ENCODE results near the gene MEGF8.

The MEGF8 gene

DNA sequence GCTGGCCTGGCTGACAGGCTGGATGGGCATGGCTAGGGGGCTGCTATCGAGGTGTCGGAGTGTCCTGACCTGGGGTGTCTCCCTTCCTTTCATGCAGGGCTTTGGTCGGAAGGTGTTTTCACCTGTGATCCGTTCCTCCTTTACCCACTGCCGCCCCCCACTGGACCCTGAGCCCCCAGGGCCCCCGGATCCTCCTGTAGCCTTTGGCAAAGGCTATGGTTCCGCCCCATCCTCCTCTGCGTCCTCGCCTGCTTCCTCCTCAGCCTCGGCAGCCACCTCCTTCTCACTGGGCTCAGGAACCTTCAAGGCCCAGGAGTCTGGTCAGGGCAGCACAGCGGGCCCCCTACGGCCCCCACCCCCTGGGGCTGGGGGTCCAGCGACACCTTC lies 35.3 kb upstream of the MEGF8 start:
- Mint-ChIP-seq H3K36me3 (ENCODE audit: low read depth) (peaks cover 85% of the 10 kb centered on the region), H3K9me3 (no peaks in the 10 kb centered on the region), H3K27ac (no peak overlapping the region), H3K27me3 (no peaks in the 10 kb centered on the region), H3K4me3 (no peak overlapping the region), H3K4me1 (ENCODE audit: low read depth) (peaks cover 37% of the 10 kb centered on the region)
- intact Hi-C loops (cut with micrococcal nuclease), result loop anchor here (10.0 kb wide), 1 partner anchor 185 kb away; no protein-coding TSS in a partner anchor

DNA sequence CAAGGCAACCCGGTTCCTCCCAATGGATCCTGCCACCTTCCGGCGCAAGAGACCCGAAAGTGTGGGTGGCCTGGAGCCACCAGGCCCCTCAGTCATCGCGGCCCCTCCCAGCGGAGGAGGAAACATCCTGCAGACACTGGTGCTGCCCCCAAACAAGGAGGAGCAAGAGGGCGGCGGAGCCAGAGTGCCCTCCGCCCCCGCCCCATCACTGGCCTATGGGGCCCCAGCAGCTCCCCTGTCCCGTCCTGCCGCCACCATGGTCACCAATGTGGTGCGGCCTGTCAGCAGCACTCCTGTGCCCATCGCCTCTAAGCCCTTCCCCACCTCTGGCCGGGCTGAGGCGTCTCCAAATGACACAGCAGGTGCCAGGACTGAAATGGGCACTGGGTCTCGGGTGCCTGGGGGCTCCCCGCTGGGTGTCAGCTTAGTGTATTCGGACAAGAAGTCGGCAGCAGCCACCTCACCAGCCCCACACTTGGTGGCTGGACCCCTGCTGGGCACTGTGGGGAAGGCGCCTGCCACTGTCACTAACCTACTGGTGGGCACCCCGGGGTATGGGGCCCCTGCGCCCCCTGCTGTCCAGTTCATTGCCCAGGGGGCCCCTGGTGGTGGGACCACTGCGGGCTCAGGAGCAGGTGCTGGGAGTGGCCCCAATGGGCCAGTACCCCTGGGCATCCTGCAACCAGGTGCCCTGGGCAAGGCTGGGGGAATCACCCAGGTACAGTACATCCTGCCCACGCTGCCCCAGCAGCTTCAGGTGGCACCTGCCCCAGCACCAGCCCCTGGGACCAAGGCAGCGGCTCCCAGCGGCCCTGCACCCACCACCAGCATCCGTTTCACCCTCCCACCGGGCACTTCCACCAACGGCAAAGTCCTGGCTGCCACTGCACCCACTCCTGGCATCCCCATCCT lies 34.7 kb upstream of the MEGF8 start:
- Mint-ChIP-seq H3K27ac (no peak overlapping the region), H3K4me3 (no peak overlapping the region), H3K27me3 (no peaks in the 10 kb centered on the region), H3K36me3 (ENCODE audit: low read depth) (peaks cover 89% of the 10 kb centered on the region), H3K9me3 (no peaks in the 10 kb centered on the region), H3K4me1 (ENCODE audit: low read depth) (peaks cover 30% of the 10 kb centered on the region)
- intact Hi-C loops (cut with micrococcal nuclease), result loop anchor here (10.0 kb wide), 1 partner anchor 186 kb away; no protein-coding TSS in a partner anchor

DNA sequence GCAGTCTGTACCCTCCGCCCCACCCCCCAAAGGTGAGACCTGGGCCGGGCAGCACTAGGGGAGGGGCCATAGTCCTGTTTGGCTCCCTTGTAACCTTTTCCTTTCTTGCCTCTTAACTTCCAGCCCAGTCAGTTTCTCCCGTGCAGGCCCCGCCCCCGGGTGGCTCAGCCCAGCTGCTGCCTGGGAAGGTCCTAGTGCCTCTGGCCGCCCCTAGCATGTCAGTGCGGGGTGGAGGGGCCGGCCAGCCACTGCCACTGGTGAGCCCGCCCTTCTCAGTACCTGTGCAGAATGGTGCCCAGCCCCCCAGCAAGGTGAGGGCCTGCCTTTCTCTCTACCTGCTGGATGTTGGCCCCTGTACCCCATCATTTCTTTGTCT lies 34.0 kb upstream of the MEGF8 start:
- no peak overlapping the region for H3K4me3 Mint-ChIP-seq
- H3K27me3 Mint-ChIP-seq, result no peaks in the 10 kb centered on the region
- H3K9me3 Mint-ChIP-seq, result no peaks in the 10 kb centered on the region
- H3K36me3 Mint-ChIP-seq (ENCODE audit: low read depth), result peaks cover 89% of the 10 kb centered on the region
- peaks cover 24% of the 10 kb centered on the region for H3K4me1 Mint-ChIP-seq (ENCODE audit: low read depth)
- intact Hi-C loops (cut with micrococcal nuclease), result loop anchor here (10.0 kb wide), 1 partner anchor 187 kb away; no protein-coding TSS in a partner anchor
- no peak overlapping the region for H3K27ac Mint-ChIP-seq

DNA sequence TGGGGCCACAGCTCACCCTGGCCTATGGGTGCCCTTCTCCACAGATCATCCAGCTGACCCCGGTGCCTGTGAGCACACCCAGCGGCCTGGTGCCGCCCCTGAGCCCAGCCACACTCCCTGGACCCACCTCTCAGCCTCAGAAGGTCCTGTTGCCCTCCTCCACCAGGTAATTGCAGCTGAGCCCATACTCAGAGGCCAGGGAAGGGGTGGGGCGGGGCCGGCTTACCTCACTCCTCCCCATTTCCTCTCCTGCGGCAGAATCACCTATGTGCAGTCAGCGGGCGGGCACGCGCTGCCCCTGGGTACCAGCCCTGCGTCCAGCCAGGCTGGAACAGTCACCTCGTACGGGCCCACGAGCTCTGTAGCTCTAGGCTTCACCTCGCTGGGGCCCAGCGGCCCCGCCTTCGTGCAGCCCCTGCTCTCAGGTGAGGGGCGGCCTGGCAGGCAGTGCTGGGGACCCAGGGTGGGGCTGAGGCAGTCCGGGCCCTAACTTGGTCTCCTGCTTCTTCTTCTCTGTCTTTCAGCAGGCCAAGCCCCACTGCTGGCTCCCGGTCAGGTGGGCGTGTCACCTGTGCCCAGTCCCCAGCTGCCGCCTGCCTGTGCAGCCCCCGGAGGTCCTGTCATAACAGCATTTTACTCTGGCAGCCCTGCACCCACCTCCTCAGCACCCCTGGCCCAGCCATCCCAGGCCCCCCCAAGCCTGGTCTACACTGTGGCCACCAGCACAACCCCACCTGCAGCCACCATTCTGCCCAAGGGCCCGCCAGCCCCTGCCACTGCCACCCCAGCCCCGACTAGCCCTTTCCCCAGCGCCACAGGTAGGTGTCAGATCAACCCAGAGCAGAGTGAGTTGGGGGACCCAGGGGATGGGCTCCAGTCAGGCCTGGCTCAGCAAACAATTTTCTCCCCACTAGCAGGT lies 33.1 kb upstream of the MEGF8 start:
- H3K36me3 Mint-ChIP-seq (ENCODE audit: low read depth), result peaks cover 89% of the 10 kb centered on the region
- no peaks in the 10 kb centered on the region for H3K27me3 Mint-ChIP-seq
- H3K9me3 Mint-ChIP-seq, result no peaks in the 10 kb centered on the region
- intact Hi-C loops (cut with micrococcal nuclease), result loop anchor here (10.0 kb wide), 1 partner anchor 188 kb away; no protein-coding TSS in a partner anchor
- no peak overlapping the region for H3K27ac Mint-ChIP-seq
- H3K4me1 Mint-ChIP-seq (ENCODE audit: low read depth), result peaks cover 16% of the 10 kb centered on the region
- H3K4me3 Mint-ChIP-seq, result no peak overlapping the region

DNA sequence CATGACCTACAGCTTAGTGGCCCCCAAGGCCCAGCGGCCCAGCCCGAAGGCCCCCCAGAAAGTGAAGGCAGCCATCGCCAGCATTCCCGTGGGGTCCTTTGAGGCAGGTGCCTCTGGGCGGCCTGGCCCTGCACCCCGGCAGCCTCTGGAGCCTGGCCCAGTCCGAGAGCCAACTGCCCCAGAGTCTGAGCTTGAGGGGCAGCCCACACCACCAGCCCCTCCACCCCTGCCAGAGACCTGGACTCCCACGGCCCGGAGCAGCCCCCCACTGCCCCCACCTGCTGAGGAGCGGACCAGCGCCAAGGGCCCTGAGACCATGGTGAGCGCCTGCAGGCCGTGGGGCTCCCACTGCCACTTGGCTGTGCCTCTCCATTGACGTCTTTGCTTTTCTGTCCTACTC lies 32.5 kb upstream of the MEGF8 start:
- H3K27ac Mint-ChIP-seq, result no peak overlapping the region
- H3K36me3 Mint-ChIP-seq (ENCODE audit: low read depth), result peaks cover 82% of the 10 kb centered on the region
- intact Hi-C loops (cut with micrococcal nuclease), result loop anchor here (10.0 kb wide), 1 partner anchor 188 kb away; no protein-coding TSS in a partner anchor
- H3K9me3 Mint-ChIP-seq, result no peaks in the 10 kb centered on the region
- H3K4me3 Mint-ChIP-seq, result no peak overlapping the region
- no peaks in the 10 kb centered on the region for H3K27me3 Mint-ChIP-seq
- peaks cover 12% of the 10 kb centered on the region for H3K4me1 Mint-ChIP-seq (ENCODE audit: low read depth)

DNA sequence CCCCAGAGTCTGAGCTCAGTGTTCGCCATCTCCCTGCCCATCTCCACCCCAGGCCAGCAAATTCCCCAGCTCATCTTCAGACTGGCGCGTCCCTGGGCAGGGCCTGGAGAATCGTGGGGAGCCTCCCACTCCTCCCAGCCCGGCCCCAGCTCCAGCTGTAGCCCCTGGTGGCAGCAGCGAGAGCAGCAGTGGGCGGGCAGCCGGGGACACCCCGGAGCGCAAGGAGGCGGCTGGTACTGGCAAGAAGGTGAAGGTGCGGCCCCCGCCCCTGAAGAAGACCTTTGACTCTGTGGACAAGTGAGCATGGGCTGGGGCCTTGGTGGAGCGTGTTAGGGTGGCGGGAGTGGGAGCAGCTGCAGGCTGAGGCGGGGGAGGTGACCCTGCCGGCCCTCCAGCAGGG lies 31.9 kb upstream of the MEGF8 start:
- Mint-ChIP-seq H3K4me3 (no peak overlapping the region), H3K4me1 (ENCODE audit: low read depth) (peaks cover 8% of the 10 kb centered on the region), H3K27ac (no peak overlapping the region), H3K27me3 (no peaks in the 10 kb centered on the region), H3K9me3 (no peaks in the 10 kb centered on the region), H3K36me3 (ENCODE audit: low read depth) (peaks cover 76% of the 10 kb centered on the region)
- intact Hi-C loops (cut with micrococcal nuclease), result loop anchor here (10.0 kb wide), 1 partner anchor 189 kb away; no protein-coding TSS in a partner anchor

DNA sequence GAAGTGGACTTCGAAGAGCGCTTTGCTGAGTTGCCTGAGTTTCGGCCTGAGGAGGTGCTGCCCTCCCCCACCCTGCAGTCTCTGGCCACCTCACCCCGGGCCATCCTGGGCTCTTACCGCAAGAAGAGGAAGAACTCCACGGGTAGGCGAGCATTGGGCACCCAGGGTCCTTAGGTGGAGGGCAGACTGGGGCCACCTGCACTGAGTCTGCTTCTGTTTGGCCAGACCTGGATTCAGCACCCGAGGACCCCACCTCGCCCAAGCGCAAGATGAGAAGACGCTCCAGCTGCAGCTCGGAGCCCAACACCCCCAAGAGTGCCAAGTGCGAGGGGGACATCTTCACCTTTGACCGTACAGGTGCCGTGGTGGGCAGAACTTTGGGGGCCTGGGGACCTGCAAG lies 31.5 kb upstream of the MEGF8 start:
- intact Hi-C loops (cut with micrococcal nuclease), result loop anchor here (10.0 kb wide), 1 partner anchor 189 kb away; no protein-coding TSS in a partner anchor
- Mint-ChIP-seq H3K9me3 (no peaks in the 10 kb centered on the region), H3K4me1 (ENCODE audit: low read depth) (peaks cover 6% of the 10 kb centered on the region), H3K27ac (no peak overlapping the region), H3K36me3 (ENCODE audit: low read depth) (peaks cover 72% of the 10 kb centered on the region), H3K27me3 (no peaks in the 10 kb centered on the region), H3K4me3 (no peak overlapping the region)

DNA sequence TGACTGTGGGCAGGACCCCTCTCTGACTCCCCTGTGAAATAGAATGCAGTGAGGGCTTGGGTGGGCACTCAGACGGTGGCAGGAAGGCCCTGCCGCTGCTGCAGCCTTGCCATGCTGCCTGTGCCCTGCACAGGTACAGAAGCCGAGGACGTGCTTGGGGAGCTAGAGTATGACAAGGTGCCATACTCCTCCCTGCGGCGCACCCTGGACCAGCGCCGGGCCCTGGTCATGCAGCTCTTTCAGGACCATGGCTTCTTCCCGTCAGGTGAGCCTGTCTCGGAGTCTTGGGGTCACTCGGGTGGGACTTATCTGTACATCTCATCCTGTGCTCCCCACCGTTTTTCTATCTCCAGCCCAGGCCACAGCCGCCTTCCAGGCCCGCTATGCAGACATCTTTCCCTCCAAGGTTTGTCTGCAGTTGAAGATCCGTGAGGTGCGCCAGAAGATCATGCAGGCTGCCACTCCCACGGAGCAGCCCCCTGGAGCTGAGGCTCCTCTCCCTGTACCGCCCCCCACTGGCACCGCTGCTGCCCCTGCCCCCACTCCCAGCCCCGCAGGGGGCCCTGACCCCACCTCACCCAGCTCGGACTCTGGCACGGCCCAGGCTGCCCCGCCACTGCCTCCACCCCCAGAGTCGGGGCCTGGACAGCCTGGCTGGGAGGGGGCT lies 30.8 kb upstream of the MEGF8 start:
- intact Hi-C loops (cut with micrococcal nuclease), result loop anchor here (10.0 kb wide), 1 partner anchor 190 kb away; no protein-coding TSS in a partner anchor

DNA sequence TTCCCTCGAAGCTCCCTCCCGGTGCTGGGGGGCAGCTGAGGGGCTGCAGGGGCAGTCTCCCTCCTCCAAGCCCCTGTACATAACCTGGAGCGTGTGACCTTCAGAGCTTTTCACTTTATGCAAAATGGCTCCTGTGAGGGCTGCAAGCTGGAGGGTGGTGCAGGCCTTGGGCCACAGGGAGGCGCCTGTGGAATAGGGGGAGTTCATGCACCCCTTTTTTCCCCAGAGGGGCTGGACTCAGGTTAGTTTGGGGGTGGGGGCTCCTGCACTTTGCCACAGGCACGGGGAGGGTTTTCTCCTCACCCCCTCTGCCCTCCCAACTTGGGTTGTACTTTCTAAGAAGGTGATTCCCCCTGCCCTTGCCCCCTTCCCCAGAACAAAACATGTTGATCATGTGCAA lies 30.1 kb upstream of the MEGF8 start:
- H3K4me1 Mint-ChIP-seq (ENCODE audit: low read depth), result peaks cover 6% of the 10 kb centered on the region
- intact Hi-C loops (cut with micrococcal nuclease), result loop anchor here (10.0 kb wide), 1 partner anchor 191 kb away; no protein-coding TSS in a partner anchor
- peaks cover 58% of the 10 kb centered on the region for H3K36me3 Mint-ChIP-seq (ENCODE audit: low read depth)
- H3K27me3 Mint-ChIP-seq, result no peaks in the 10 kb centered on the region
- no peaks in the 10 kb centered on the region for H3K9me3 Mint-ChIP-seq
- no peak overlapping the region for H3K4me3 Mint-ChIP-seq
- no peak overlapping the region for H3K27ac Mint-ChIP-seq

More for the DNA sequence above, 30.8 kb upstream of the MEGF8 start:
- Mint-ChIP-seq H3K4me3 (no peak overlapping the region), H3K27me3 (no peaks in the 10 kb centered on the region), H3K36me3 (ENCODE audit: low read depth) (peaks cover 66% of the 10 kb centered on the region), H3K27ac (no peak overlapping the region), H3K4me1 (ENCODE audit: low read depth) (peaks cover 6% of the 10 kb centered on the region), H3K9me3 (no peaks in the 10 kb centered on the region)

DNA sequence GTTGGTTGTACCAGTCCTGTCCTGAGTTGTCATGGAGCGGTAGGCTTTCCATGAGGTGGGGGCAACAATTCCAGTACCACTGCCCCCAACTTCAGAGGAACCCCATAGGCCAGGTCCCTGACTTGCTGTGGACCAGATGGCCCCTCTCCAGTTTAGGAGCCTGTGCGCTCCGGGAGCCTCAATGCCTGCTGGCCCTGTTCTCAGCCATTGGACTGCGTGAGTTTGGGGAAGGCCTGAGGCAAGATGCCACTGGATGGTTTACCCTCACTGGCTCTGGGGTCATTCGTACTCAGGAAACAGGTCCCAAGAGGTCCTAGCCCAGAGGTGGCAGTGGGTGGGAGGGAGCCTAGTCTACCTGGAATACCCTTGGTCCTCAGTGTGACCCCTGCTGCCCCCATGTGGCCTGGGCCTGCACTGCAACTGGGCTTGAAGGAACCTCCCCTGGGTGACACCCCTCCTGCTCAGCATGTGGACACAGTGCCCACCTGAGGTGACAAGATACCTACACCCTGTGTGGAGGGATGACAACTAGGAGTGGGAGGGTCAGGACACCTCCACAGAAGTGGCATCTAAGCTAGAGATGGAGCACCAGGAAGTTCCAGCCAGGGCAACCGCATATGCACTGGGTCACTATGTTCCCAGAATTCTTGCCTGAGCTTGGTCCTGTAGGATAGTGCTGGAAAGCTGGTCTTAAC lies 29.5 kb upstream of the MEGF8 start:
- peaks cover 9% of the 10 kb centered on the region for H3K4me1 Mint-ChIP-seq (ENCODE audit: low read depth)
- no peaks in the 10 kb centered on the region for H3K27me3 Mint-ChIP-seq
- no peak overlapping the region for H3K27ac Mint-ChIP-seq
- intact Hi-C loops (cut with micrococcal nuclease), result loop anchor here (10.0 kb wide), 1 partner anchor 191 kb away; no protein-coding TSS in a partner anchor
- H3K36me3 Mint-ChIP-seq (ENCODE audit: low read depth), result peaks cover 52% of the 10 kb centered on the region
- no peaks in the 10 kb centered on the region for H3K9me3 Mint-ChIP-seq
- H3K4me3 Mint-ChIP-seq, result no peak overlapping the region

DNA sequence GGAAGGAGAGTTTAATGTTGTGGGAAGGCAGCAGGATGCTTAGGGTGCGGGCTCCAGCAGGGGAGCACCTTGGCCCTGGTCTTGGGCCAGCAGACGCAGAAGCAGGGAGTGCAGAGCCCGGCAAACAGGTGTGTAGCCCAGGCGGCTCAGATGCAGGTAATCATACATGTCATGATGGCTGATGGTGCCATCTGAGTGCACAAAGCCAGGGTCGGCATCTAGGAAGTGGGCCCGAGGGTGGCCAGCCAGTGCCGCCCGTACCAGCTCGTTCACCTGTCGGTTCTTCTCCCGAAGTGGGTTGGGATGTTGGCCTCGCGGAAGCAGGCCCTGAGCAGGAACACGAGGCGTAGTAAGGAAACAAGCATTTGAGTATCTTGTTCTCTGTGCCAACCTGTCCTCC lies 28.4 kb upstream of the MEGF8 start:
- Mint-ChIP-seq H3K4me3 (no peak overlapping the region), H3K9me3 (no peaks in the 10 kb centered on the region), H3K4me1 (ENCODE audit: low read depth) (peaks cover 13% of the 10 kb centered on the region), H3K36me3 (ENCODE audit: low read depth) (peaks cover 41% of the 10 kb centered on the region), H3K27me3 (no peaks in the 10 kb centered on the region), H3K27ac (no peak overlapping the region)
- intact Hi-C loops (cut with micrococcal nuclease), result loop anchor here (10.0 kb wide), 1 partner anchor 192 kb away; no protein-coding TSS in a partner anchor

DNA sequence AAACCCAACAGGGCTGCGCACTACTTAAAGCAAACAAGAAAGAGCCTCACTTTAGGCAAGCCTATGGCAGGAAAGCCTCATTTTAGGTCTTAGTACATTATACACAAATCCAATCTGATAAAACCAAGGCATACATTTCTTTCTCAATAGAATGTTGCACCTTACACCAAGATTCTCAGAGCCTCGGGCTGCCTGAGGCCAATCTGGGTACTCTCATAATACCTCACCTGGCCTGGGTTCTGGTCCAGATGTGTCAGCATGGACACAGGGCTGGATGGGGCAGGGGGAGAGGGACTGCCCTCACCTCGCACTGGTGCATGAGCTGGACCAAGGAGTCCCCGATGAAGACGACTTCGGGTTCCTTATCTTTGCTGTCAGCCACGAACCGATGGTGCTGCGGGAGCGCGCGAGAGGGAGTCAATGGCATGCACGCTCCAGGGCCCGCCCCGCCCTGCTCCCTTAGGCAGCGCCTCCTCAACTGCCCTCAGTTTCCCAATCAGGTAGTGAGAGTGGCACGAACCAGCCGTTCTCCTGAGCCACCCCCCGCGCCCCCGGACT lies 23.7 kb upstream of the MEGF8 start, which contains the start of gene PRR19:
Gene PRR19, plus strand, starts transcription at position 487 of the 558 bp plus-strand sequence. CDS start 7,453 bp downstream, outside the sequence.
- intact Hi-C loops (cut with micrococcal nuclease), result no loop called here
- Mint-ChIP-seq H3K4me1 (ENCODE audit: low read depth) (peaks cover 29% of the 10 kb centered on the region), H3K36me3 (ENCODE audit: low read depth) (peaks cover 4% of the 10 kb centered on the region), H3K27me3 (peaks cover 8% of the 10 kb centered on the region), H3K9me3 (no peaks in the 10 kb centered on the region), H3K27ac (peak within 1 kb of the TSS; percentile 75), H3K4me3 (peak within 1 kb of the TSS; percentile 89)
